IPS-15b (cell line): ENCODE measurements around the gene ESRRB.
A peak's percentile ranks its signal among the peaks of the same experiment; 100 is the strongest.

Experiments used
- H3K27me3 ChIP-seq: one replicate; pipeline ENCODE4 v1.6.1; 2013; ENCODE audit warnings: low read length; ENCODE audit not compliant: control insufficient read depth, insufficient read depth
- H3K36me3 ChIP-seq: one replicate; pipeline ENCODE4 v1.6.1; 2013; ENCODE audit warnings: low read length; ENCODE audit not compliant: control insufficient read depth, insufficient read depth
- H3K4me1 ChIP-seq: one replicate; pipeline ENCODE4 v1.6.1; 2013; ENCODE audit warnings: mild to moderate bottlenecking, low read length; ENCODE audit not compliant: control insufficient read depth, insufficient read depth
- H3K4me3 ChIP-seq: one replicate; pipeline ENCODE4 v1.5.1; 2013; ENCODE audit warnings: low read depth, low read length
- H3K9ac ChIP-seq: one replicate; pipeline ENCODE4 v1.6.1; 2013; ENCODE audit warnings: low read depth, mild to moderate bottlenecking, low read length
- H3K9me3 ChIP-seq: one replicate; pipeline ENCODE4 v1.6.1; 2013; ENCODE audit warnings: mild to moderate bottlenecking, low read length; ENCODE audit not compliant: control insufficient read depth, insufficient read depth

Gene ESRRB

DNA sequence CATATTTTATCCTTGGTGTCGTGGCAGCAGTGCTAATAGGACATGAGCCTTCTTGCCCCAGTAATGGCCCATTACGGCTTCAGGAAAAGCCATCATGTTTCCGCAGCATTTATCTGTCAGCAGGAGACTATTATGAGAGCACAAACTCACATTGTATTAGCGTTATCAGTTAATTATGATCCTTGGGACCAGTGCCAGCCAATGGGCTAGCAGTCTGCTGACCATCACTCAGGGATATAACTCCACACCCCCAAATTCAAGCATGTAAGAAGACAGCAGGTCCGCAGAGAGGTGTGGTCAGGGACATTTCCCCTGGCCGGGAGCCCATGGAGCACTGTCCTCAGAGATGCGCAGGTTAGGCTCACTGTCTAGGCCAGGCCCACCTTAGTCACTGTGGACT is 4.9 kb upstream of the ESRRB start:
- Histone ChIP-seq H3K9me3 (no peaks in the 10 kb centered on the region), H3K36me3 (no peaks in the 10 kb centered on the region), H3K4me3 (no peak overlapping the region), H3K27me3 (peaks cover 47% of the 10 kb centered on the region), H3K4me1 (no peaks in the 10 kb centered on the region), H3K9ac (no peak overlapping the region)

DNA sequence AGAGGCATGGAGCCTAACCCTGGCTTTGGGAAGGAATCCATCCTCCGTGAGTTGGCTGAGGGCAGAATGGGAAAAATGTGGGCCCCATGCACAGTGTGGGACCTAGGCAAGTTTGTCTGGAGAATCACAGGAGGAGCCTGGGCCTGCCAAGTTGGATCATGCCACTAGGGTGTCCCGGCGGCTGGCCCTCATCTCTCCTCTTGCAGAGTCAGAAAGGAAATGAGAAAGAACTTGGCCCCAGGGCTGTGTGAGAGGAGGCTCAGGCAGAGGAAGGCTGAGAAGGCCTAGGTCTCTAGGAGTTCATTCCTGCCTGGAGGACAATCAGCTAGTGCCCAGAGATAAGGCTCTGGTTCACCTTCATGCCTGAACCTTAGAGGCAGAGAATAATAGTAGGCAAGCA is 2.5 kb upstream of the ESRRB start:
- Histone ChIP-seq H3K9me3 (no peaks in the 10 kb centered on the region), H3K9ac (no peak overlapping the region), H3K4me1 (peaks cover 2% of the 10 kb centered on the region), H3K27me3 (peaks cover 71% of the 10 kb centered on the region), H3K36me3 (no peaks in the 10 kb centered on the region), H3K4me3 (no peak overlapping the region)

- H3K4me3 ChIP-seq: no peak overlapping the region
- H3K36me3 ChIP-seq: no peaks in the 10 kb centered on the region
- peaks cover 2% of the 10 kb centered on the region for H3K4me1 ChIP-seq
- peaks cover 89% of the 10 kb centered on the region for H3K27me3 ChIP-seq
- no peak overlapping the region for H3K9ac ChIP-seq
- no peaks in the 10 kb centered on the region for H3K9me3 ChIP-seq
Measured at GRCh38 chr14:76375484-76375883, 453 bp upstream of the ESRRB start.

DNA sequence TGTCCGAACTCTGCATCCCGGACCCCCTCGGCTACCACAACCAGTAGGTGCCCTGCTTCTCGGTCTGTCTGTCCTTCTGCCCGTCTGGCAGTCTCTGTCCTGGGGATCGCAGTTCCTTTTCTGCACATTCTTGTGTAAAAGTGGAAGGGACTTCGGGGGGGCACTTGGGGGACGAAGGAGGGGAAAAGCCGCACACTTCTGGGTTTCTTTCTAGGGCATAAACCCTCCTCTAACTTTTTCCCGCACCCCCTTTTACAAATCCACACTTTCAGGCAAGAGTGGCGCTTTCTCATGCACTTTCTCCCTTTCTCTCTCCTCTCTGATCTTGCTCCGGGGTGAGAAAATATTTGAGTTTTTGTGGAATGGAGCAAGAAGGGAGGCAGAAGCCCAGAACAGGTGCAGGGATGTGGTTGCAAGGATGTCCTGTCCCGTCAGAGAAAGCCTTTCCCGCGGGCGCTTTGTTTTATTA is 506 bp downstream of the ESRRB start:
- Histone ChIP-seq H3K4me3 (peak overlapping the region; percentile 72), H3K27me3 (peaks cover 91% of the 10 kb centered on the region), H3K9me3 (no peaks in the 10 kb centered on the region), H3K9ac (no peak overlapping the region), H3K36me3 (no peaks in the 10 kb centered on the region), H3K4me1 (peaks cover 2% of the 10 kb centered on the region)

DNA sequence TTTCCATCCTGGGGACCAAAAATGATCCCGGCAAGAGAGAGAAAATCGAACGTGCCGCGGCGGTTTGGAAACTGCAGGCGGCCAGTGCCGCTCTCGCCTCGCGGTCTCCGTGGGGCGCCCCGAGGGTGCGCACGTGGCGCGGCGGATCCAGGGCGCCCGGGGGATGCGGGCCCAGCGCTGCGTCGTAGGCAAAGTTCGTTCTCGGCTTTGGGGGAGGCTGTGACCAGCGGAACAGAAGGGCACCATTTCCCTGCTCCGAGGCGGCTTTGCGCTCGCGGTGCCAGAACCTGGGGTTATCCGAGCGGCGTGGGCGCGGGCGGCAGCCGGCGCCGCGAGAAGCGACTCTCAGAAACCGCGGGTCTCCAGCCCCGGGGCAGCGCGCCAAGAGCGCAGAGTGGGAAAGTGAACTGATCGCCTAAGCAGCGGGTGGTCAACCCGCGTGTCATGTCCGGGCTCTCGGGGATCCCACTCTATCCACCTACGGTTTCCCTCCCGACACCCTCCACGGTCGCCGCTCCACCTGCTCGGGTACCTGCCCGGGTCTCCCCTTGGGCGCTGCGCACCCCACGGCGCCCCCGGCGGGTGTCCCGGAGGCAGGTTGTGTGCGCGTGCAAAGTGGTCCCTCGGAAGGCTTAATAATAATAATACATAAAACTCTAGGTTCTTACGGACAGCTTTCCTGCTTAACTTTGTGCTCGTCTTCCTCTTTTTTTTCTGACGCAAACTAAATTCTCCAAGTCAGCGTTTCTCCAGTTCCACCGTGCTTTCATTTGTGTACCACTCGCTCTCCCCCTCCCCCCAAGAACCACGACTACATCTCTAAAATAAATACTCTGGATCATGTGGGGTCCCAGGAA is 1.2 kb downstream of the ESRRB start:
- no peak overlapping the region for H3K9ac ChIP-seq
- H3K27me3 ChIP-seq: peaks cover 90% of the 10 kb centered on the region
- H3K4me1 ChIP-seq: peaks cover 2% of the 10 kb centered on the region
- H3K9me3 ChIP-seq: no peaks in the 10 kb centered on the region
- no peaks in the 10 kb centered on the region for H3K36me3 ChIP-seq
- H3K4me3 ChIP-seq: peak overlapping the region; percentile 72

GRCh38 chr14:76377735-76378074 is 1.8 kb downstream of the ESRRB start:
- Histone ChIP-seq H3K4me1 (peaks cover 2% of the 10 kb centered on the region), H3K27me3 (peaks cover 87% of the 10 kb centered on the region), H3K4me3 (peak overlapping the region; percentile 72), H3K9ac (no peak overlapping the region), H3K36me3 (no peaks in the 10 kb centered on the region), H3K9me3 (no peaks in the 10 kb centered on the region)

DNA sequence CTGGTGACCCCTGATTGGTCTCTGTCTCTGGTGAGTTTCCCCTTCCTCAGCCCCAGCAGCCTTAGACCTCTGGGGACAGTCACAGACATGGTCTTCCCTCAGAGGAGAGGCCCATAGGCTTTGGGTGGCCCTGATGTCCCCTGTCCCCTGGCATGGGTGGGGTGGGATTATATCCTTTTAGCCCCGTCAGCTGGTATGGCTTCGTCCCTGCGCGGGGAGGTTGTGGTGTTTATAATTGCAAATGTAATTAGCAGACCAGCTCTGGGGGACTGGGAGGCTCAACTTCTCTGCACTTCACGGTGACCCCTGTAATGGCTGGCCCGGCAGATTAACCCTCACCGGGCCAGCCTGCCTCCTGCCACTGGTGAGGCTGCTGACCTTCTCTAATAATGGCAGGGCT is 5.1 kb downstream of the ESRRB start:
- Histone ChIP-seq H3K36me3 (no peaks in the 10 kb centered on the region), H3K9ac (no peak overlapping the region), H3K9me3 (no peaks in the 10 kb centered on the region), H3K27me3 (peaks cover 56% of the 10 kb centered on the region), H3K4me1 (peaks cover 2% of the 10 kb centered on the region), H3K4me3 (no peak overlapping the region)

GRCh38 chr14:76381817-76382494 is 6.0 kb downstream of the ESRRB start:
- no peaks in the 10 kb centered on the region for H3K4me1 ChIP-seq
- H3K9me3 ChIP-seq: no peaks in the 10 kb centered on the region
- H3K4me3 ChIP-seq: no peak overlapping the region
- no peak overlapping the region for H3K9ac ChIP-seq
- H3K27me3 ChIP-seq: peaks cover 46% of the 10 kb centered on the region
- H3K36me3 ChIP-seq: no peaks in the 10 kb centered on the region

GRCh38 chr14:76382495-76382832 is 6.5 kb downstream of the ESRRB start:
- Histone ChIP-seq H3K9me3 (no peaks in the 10 kb centered on the region), H3K27me3 (peaks cover 41% of the 10 kb centered on the region), H3K36me3 (no peaks in the 10 kb centered on the region), H3K4me1 (no peaks in the 10 kb centered on the region), H3K9ac (no peak overlapping the region), H3K4me3 (no peak overlapping the region)

DNA sequence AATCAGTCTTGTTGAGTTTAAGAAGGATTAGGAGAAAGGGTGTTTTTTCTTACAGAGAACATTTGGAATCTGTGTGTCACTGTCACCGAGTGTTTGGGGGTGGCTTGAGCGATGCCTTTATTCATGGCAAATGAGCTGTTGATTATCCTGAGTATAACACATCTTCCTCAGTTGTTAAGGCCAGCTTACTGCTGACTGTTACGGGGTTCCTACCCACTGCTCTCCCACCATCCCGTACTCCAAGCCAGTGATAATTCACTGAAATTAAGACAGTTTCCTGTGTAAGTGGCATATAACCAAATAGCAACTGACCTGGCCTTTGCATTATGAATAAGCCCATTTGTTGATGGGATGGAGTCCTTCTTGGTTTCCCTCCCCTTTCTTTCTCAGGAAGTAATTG is 9.5 kb downstream of the ESRRB start:
- H3K27me3 ChIP-seq: peaks cover 14% of the 10 kb centered on the region

GRCh38 chr14:76386944-76387782 is 11.2 kb downstream of the ESRRB start:
- Histone ChIP-seq H3K36me3 (no peaks in the 10 kb centered on the region), H3K4me3 (no peak overlapping the region), H3K9me3 (no peaks in the 10 kb centered on the region), H3K27me3 (no peaks in the 10 kb centered on the region), H3K9ac (no peak overlapping the region), H3K4me1 (no peaks in the 10 kb centered on the region)

More for the DNA sequence above, 9.5 kb downstream of the ESRRB start:
- Histone ChIP-seq H3K4me1 (no peaks in the 10 kb centered on the region), H3K4me3 (no peak overlapping the region), H3K9me3 (no peaks in the 10 kb centered on the region), H3K36me3 (no peaks in the 10 kb centered on the region), H3K9ac (no peak overlapping the region)
